ENCODE results near the gene MBOAT2. TPM values are rescaled to one million over a fixed set of nuclear protein-coding genes. Genes with fewer than 3 reads are reported as not detected.

The MBOAT2 gene
- total and polyA plus RNA-seq, 2 donors (not counting 1 experiment from before 2014, with no cell fraction given) = 0.24 to 1.3 TPM

- Histone ChIP-seq H3K9ac (ENCODE audit: low read length) (no peak overlapping the region), H3K4me3 (ENCODE audit: control extremely low read depth in 1 of 5, extremely low read depth in 1 of 5, insufficient read depth in 1 of 5, low read depth in 2 of 5, low read length in 4 of 5) (no peak overlapping the region), H3K27me3 (replicated peaks in 1 of 4; ENCODE audit: control extremely low read depth in 1 of 4, control insufficient read depth in 3 of 4, insufficient read depth in 4 of 4, low read length in 3 of 4) (peaks cover 0 to 6% (median 2%) of the 10 kb centered on the region in 4 experiments), H3K4me2 (replicated peaks; ENCODE audit: low read depth, low read length, poor library complexity, severe bottlenecking) (no peak overlapping the region), H2AFZ (ENCODE audit: insufficient read depth, low read depth, low read length, poor library complexity, severe bottlenecking) (no peak overlapping the region), H3K79me2 (ENCODE audit: control insufficient read depth, insufficient read depth, low read length) (no peaks in the 10 kb centered on the region), H3K36me3 (replicated peaks in 1 of 2; ENCODE audit: control extremely low read depth in 1 of 2, control insufficient read depth in 1 of 2, extremely low read depth in 1 of 2, insufficient read depth in 2 of 2, low read length in 1 of 2) (no peaks in the 10 kb centered on the region), H3K27ac (ENCODE audit: low read length in 2 of 2) (no peak overlapping the region), H4K20me1 (ENCODE audit: control insufficient read depth, insufficient read depth, low read length, poor library complexity, severe bottlenecking) (no peaks in the 10 kb centered on the region), H3K9me3 (ENCODE audit: control extremely low read depth in 1 of 3, control insufficient read depth in 2 of 3, insufficient read depth in 1 of 3, low read length in 2 of 3) (no peaks in the 10 kb centered on the region), H3K4me1 (ENCODE audit: control insufficient read depth in 2 of 2, insufficient read depth in 2 of 2, low read length in 2 of 2) (peaks cover 11 to 16% of the 10 kb centered on the region in 2 donors)
- Mint-ChIP-seq H3K9me3 (ENCODE audit: insufficient read depth) (no peaks in the 10 kb centered on the region), H3K4me3 (no peak overlapping the region), H3K27ac (no peak overlapping the region), H3K27me3 (peaks cover 9% of the 10 kb centered on the region), H3K4me1 (peaks cover 11% of the 10 kb centered on the region)
- 100% methylated on average over 2 of the region's 3 CpGs for WGBS (ENCODE audit: insufficient coverage)
- DNase-seq = no peak
- intact Hi-C loops (cut with micrococcal nuclease) = no loop called here
- ChIA-PET POLR2A (no interaction called here), CTCF (interaction anchor here (0.7 kb wide), 1 partner anchor 525 kb away, joined by 3 read pairs; no protein-coding TSS in a partner anchor)
- TF ChIP-seq, protein P1, sequence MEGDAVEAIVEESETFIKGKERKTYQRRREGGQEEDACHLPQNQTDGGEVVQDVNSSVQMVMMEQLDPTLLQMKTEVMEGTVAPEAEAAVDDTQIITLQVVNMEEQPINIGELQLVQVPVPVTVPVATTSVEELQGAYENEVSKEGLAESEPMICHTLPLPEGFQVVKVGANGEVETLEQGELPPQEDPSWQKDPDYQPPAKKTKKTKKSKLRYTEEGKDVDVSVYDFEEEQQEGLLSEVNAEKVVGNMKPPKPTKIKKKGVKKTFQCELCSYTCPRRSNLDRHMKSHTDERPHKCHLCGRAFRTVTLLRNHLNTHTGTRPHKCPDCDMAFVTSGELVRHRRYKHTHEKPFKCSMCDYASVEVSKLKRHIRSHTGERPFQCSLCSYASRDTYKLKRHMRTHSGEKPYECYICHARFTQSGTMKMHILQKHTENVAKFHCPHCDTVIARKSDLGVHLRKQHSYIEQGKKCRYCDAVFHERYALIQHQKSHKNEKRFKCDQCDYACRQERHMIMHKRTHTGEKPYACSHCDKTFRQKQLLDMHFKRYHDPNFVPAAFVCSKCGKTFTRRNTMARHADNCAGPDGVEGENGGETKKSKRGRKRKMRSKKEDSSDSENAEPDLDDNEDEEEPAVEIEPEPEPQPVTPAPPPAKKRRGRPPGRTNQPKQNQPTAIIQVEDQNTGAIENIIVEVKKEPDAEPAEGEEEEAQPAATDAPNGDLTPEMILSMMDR (IDR thresholded peaks at IDR 0.05) = no peak
- no peak for ATAC-seq (ENCODE audit: low read depth)
Observed at GRCh38 chr2:9006368-9006767, 2.9 kb upstream of the MBOAT2 start.

DNA sequence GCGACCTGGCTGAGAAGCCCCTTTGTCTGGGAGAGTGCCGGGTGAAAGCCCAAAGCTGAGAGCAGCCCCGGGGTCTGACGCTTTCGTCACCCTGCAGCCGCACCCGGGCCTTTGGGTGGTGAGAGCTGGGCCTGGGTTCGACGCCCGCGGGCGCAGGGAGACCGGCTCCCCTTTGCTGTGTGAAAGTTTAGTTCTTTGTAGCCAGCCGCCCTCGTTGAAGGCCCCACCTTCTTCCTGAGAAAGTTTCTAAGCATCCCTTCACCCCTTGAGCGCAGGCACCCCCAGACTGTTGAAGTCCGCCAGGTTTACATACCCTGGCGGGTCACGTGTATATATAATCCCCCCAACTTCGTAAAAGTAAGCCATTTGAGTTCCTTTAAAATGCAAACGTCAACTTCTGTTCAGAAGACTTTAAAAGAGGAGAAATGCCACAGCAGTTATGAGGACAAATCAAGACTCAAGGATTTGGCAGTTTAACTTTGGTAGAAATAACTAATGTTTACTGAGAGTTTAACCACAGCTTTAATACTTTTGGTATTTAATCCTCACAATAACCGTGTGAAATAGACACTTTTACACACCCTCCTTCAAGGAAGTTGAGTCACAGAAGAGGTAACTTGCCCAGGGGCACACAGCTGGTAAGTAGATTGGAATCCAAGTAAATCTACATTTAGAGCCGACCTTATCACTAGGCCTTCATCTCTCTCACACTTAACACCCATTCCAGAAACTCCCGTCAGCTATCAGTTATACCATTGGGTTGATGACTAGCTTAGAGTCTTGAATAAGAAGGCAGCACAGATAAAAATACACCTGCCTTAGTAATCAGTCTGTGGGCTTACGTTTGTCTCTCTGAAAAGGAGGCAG, 1.1 kb upstream of the MBOAT2 start:
- Histone ChIP-seq H3K27me3 (replicated peaks in 1 of 4; ENCODE audit: control extremely low read depth in 1 of 4, control insufficient read depth in 3 of 4, insufficient read depth in 4 of 4, low read length in 3 of 4) (peaks cover 0 to 11% (median 2%) of the 10 kb centered on the region in 4 experiments), H3K4me1 (ENCODE audit: control insufficient read depth in 2 of 2, insufficient read depth in 2 of 2, low read length in 2 of 2) (peaks cover 11 to 16% of the 10 kb centered on the region in 2 donors), H3K79me2 (ENCODE audit: control insufficient read depth, insufficient read depth, low read length) (no peaks in the 10 kb centered on the region), H3K9me3 (ENCODE audit: control extremely low read depth in 1 of 3, control insufficient read depth in 2 of 3, insufficient read depth in 1 of 3, low read length in 2 of 3) (no peaks in the 10 kb centered on the region), H3K4me2 (replicated peaks; ENCODE audit: low read depth, low read length, poor library complexity, severe bottlenecking) (peak overlapping the region; percentile 94), H3K36me3 (replicated peaks in 1 of 2; ENCODE audit: control extremely low read depth in 1 of 2, control insufficient read depth in 1 of 2, extremely low read depth in 1 of 2, insufficient read depth in 2 of 2, low read length in 1 of 2) (no peaks in the 10 kb centered on the region), H3K27ac (ENCODE audit: low read length in 2 of 2) (peak overlapping the region in 1 of 2 donors; percentile 43), H3K9ac (ENCODE audit: low read length) (peak overlapping the region; percentile 63), H4K20me1 (ENCODE audit: control insufficient read depth, insufficient read depth, low read length, poor library complexity, severe bottlenecking) (no peaks in the 10 kb centered on the region), H2AFZ (ENCODE audit: insufficient read depth, low read depth, low read length, poor library complexity, severe bottlenecking) (peak overlapping the region; percentile 82), H3K4me3 (ENCODE audit: control extremely low read depth in 1 of 5, extremely low read depth in 1 of 5, insufficient read depth in 1 of 5, low read depth in 2 of 5, low read length in 4 of 5) (peak overlapping the region; percentile 15 to 63 (median 57))
- 18% methylated on average over 6 of the region's 25 CpGs for WGBS (ENCODE audit: insufficient coverage)
- ChIA-PET POLR2A (no interaction called here), CTCF (interaction anchor here (1.1 kb wide), 1 partner anchor 11 kb away, joined by 3 read pairs; no protein-coding TSS in a partner anchor)
- no peak for ATAC-seq (ENCODE audit: low read depth)
- peaks cover 9% of the 10 kb centered on the region for H3K27me3 Mint-ChIP-seq
- peaks cover 11% of the 10 kb centered on the region for H3K4me1 Mint-ChIP-seq
- intact Hi-C loops (cut with micrococcal nuclease) = no loop called here
- H3K27ac Mint-ChIP-seq = peak overlapping the region; percentile 53
- H3K9me3 Mint-ChIP-seq (ENCODE audit: insufficient read depth) = no peaks in the 10 kb centered on the region
- DNase-seq = no peak
- H3K4me3 Mint-ChIP-seq = peak overlapping the region; percentile 81
- TF ChIP-seq EZH2 (IDR thresholded peaks at IDR 0.05; ENCODE audit: borderline replicate concordance, insufficient read depth, low read depth, low read length, poor library complexity, severe bottlenecking) = no peak
- TF ChIP-seq, protein P1 (IDR thresholded peaks at IDR 0.05) = no peak

Measured in B cell (primary cell).